Daoy (cell line): Measurements from ENCODE around the gene TBCA. TPM values are rescaled to one million over a fixed set of nuclear protein-coding genes. Genes with fewer than 3 reads are reported as not detected.
"Not testable (repeated sequence)": the region's sequence is repeated elsewhere in the genome, so short reads cannot be mapped to it uniquely, and the experiment has no call there.

Experiments
- DNase-seq: peaks from one replicate; pipeline ENCODE4 v3.0.0-alpha.2; 2015; ENCODE audit warnings: low read depth
- total RNA-seq: library from RNA; depleted of rRNA; stranded (reverse); fragments of >200 nt; shearing (Covaris generic); gene quantifications from 2 replicates; pipeline ENCODE4 v1.2.3, GENCODE V29; 2014

TBCA gene
- total RNA-seq, 1 experiment from 2014 or later: 157 TPM

DNA sequence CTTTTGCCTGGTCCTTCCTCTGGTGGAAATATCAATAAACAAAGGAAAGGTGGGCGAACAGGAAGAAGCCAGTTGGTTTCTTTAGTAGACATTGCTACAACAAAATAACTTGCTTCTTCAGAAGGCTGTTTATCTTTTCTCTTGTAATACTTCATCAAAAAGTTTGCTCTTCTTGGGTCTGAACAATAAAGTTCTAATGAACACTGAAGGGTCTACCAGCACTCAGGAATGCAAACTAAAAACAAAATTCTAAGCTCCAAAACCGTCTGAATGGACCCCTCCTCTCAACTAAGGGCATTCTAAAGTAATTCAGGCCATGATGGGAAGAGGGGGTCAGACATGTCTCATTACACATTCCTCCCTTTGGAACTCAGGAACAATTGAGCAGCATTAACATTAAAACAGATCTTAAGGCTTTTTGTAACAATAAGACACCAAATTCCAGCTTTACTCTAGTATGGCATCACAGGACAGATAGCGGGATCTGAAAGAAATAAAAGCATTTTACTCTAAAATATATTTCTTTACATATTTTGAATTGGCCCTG lies 2.3 kb downstream of the TBCA start:
- no peak for DNase-seq

DNA sequence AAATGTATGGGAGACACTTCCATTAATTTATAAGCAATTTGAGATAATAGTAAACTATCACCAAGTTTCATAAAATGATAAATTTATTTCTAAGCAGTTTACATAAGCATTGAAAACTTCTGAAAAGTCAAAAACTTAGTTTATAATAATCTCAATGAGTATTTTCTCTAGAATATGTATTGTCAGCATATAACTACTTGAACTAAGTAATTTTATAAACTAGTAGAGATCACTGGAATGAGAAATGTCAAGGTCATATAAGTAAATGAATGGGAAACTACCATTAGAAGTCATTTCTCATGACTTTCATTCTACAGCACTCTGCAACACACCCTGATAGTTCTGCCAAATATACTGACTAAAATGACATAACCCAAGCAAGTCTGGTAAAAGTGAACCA lies 3.4 kb downstream of the TBCA start:
- no peak for DNase-seq

GRCh38 chr5:77771452-77771851 lies 4.7 kb downstream of the TBCA start:
- no peak for DNase-seq

GRCh38 chr5:77770293-77771005 lies 5.7 kb downstream of the TBCA start:
- DNase-seq: peak; percentile 29

GRCh38 chr5:77768978-77769377 lies 7.2 kb downstream of the TBCA start:
- DNase-seq: no peak

DNA sequence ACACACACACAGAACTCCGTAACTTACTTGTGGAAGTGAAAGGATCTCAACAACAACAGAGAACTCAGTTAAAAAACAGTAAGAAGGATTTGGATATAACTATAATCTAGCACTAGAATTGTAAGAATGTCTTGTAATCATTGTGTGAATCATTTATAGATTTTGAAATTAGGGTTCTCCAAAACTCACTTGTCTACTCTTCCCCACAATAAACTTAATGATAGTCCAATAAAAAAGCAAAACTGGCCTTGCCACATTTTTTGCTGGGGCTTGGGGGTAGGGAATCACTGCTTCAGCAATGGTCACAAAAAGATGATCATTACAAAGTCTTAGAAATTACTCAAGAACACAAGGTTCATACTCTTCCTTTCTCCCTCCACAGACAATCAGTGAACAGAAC lies 8.8 kb downstream of the TBCA start:
- DNase-seq: no peak

DNA sequence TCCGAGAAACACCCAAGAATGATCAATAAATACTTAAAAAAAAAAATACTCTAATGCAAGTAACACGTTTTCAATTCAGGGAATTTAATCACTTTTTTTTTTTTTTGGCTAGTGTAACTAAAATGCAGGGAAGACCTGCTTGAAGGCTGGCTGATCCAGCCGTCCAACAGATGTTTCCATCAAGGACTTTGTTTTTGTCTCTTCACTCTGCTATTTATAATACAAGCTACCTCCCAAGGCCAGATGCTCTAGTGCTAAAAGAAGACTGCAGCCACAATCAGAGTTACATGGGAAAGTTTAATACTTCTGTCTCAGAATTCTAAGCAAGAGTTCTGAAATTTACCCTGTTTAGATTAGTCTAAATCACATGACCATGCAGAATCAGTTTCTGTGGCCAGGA lies 14.5 kb downstream of the TBCA start:
- no peak for DNase-seq

- DNase-seq: no peak
Observed at GRCh38 chr5:77758141-77758938, 17.8 kb downstream of the TBCA start.

DNA sequence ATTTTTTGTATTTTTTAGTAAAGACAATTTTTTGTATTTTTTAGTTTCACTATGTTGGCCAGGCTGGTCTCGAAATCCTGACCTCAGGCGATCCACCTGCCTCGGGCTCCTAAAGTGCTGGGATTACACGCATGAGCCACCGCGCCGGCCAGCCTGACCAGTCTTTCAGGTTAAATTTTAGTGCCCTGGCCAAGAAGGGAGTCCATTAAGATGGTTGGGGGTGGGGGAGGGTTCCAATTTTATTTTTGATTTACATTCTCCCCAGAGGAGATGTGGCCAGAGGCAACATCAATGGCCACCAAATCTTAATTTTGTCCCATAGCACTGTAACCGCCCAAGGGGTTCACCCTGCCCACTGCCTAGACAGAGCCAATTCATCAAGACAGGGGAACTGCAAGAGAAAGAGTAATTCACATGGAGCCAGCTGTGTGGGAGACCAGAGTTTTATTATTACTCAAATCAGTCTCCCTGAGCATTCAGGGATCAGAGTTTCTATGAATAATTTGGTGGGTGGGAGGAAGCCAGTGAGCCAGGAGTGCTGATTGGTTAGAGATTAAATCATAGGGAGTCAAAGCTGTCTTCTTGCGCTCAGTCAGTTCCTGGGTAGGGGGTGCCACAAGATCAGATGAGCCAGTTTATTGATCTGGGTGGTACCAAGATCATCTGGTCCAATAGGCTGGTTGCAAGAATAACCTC lies 24.7 kb downstream of the TBCA start:
- DNase-seq: no peak

GRCh38 chr5:77750928-77751327 lies 25.2 kb downstream of the TBCA start:
- not testable (repeated sequence) for DNase-seq

- DNase-seq: no peak
Observed at GRCh38 chr5:77748160-77748559, 28.0 kb downstream of the TBCA start.

DNA sequence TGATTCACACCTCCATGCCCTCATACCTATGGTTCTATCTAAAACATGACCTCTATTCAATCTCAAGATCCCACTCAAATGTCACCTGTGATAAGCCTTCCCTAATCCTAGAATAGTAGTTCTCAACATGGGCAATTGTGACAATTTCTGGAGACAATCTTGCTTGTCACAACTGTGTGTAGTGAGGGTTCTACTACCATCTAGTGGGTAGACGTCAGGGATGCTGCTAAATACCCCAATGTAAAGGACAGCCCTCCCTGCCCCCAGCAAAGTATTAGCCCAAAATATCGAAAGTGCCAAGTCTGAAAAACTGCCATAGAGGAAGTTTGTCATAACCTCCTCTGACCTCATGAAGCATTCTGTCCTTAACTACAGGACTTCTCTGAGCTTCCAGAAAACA lies 32.0 kb downstream of the TBCA start:
- DNase-seq: no peak

DNA sequence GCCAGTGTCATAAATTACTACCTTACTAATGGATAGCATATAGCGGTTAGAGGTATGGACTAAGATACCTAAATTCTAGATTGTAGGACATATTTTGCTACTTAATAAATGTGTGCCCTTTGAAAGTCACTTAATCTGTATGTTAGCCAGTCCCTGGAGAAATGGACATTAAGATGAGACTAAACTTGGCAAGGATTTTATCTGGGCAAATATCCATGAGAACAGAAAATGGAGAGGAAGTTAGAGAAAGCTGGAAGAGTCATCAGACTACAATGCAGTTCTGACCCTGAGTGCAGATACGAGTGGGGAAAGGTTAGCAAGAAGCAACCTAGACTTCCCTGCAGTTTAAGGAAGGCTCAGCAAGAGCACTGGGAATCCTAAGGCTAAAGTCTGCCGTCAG lies 33.0 kb downstream of the TBCA start:
- DNase-seq: no peak

DNA sequence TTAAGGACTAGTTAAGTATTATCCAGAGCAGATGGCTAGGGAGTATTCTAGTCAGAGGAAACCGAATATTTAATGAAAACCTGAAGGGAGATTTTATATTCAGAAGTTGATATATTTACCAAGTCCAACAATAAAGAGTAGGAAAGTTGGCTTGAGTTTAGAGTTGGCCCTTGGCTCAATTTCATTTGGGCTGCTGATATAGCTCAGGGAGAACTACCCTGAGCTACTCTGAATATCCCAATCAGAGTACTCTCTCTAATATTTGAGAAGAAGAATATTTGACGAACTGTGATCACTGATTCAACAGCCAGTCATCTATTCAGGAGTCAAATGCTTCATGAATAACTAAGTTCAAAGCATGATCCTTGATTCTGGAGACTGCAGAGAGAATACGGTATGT lies 34.5 kb downstream of the TBCA start:
- no peak for DNase-seq

DNA sequence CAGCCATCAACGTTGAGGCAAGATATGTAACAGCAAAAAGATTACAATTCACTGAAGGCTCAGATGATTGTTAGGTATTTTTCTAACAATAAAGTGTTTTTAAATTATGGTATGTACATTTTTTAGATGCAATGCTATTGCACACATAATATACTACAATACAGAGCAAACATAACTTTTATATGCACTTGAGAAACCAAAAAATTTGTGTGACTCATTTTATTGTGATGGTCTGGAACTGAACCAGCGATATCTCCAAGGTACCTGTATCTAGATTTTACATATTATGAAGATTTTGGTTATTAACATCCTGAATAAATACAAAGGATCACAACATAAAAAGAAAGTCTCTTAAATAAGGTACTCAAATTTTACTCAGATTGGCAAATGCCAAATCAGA lies 41.3 kb downstream of the TBCA start:
- no peak for DNase-seq

DNA sequence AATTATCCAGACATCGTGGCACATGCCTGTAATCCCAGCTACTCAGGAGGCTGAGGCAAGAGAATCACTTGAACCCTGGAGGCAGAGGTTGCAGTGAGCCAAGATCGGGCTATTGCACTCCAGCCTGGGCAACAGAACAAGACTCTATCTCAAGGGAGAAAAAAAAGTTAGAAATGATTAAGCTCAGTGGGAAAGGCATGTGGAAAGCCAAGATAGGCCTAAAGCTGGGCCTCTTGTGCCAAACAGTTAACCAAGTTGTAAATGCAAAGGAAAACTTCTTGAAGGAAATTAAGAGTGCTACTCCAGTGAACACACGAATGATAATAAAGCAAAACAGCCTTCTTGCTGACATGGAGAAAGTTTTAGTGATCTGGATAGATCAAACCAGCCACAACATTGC lies 43.0 kb downstream of the TBCA start:
- DNase-seq: no peak

DNA sequence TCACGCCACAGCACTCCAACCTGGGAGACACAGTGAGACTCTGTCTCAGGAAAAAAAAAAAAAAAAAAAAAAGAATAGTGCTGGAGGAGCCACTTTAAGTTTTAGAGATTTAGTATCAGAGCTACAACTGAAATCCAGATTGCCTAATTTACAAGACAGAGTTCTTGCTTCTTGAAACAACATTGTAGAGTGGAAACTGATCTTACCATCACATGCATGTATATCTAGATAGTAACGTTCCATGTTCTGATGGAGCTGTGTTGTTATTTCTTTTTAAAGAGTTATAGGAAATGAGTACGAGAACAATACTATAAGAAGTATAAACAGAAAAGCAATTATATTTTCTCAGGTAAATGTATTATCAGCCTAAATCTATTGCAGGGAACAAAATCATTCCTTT lies 48.9 kb downstream of the TBCA start:
- no peak for DNase-seq

DNA sequence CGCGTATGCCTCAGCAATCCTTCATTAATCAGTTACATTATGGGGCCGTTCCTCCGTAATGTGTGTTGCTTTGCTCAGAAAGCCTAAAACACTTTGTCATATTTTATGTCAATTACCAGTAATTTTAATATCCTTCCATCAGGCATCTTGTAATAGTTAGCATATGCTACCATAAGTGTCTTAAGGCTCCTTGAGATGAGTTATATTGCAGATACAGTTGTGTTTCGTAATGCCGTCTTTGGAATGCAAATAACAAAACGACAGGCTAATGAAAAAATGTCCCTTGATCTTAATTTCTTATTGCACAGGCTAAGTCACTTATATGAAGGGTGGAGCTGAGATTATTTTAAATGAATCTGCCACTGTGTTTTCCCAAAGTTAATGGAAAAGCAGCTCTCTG lies 50.5 kb downstream of the TBCA start:
- no peak for DNase-seq

DNA sequence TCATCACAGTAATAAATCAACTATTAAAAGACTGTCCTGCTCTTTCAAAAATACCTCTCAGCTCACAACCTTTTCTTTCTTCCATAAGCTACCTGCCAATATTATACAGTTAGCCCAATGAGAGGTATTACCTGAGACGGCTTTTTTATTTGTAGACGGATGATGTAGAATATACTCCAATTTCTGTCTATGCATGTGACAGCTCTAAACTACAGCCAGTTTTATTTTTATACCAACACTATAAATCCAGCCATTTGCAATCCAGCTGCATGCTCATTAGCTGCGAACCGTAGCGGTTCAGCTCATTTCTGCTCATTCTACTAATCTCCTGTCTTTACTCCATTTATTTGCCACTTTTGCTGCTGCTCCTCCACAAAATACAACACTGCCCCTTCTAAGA lies 51.2 kb downstream of the TBCA start:
- no peak for DNase-seq

- no peak for DNase-seq
Observed at GRCh38 chr5:77719666-77720363, 56.3 kb downstream of the TBCA start.

DNA sequence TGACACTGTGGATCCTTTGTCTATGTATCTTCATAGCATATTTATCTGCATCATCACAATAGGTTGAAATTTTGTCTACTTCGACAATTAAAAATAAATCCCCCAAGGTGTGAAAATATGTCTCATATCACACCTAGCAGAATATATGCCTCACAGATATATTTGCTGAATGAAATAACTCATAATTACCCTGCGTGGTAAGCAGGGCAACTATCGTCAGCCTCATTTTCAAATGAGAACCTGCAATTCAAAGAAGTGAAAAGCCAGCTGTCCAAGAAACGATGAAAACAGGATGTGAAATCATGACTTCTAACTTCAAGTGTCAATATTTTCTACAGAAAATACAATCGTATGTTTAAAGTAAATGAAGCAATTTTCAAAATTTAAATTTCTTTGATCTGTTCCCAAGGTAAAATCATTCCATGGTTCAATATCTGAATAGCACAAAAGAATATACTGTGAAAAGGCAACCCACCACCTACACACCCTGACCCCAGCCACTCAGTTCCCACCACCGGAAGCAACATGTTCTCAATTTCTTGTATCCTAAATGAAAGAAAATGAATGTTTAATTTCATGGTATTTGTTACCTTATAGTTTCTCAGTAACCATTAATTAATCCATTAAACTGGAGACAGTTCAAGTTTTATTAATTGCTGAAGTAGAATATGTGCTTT lies 57.1 kb downstream of the TBCA start:
- DNase-seq: no peak
